Keratinocyte (primary cell): ENCODE data around the gene SZT2.

ENCODE experiments used
- EZH2 ChIP-seq: IDR thresholded peaks from one replicate; pipeline ENCODE4 v1.6.1; 2012; ENCODE audit warnings: inconsistent platforms, mild to moderate bottlenecking, low read length, moderate library complexity
- TF ChIP-seq, protein P1 (sequence below), 3 experiments: IDR thresholded peaks in 1 of 3; conservative IDR thresholded peaks in 1 of 3; optimal IDR thresholded peaks in 1 of 3; 2 replicates in 2 of 3; 3 replicates in 1 of 3; pipeline versions ENCODE3 to v1.5.1; 2011; ENCODE audit warnings: low read length in 3 of 3, mild to moderate bottlenecking in 3 of 3, moderate library complexity in 2 of 3, control low read depth in 1 of 3, inconsistent platforms in 1 of 3; ENCODE audit not compliant: insufficient read depth in 2 of 3; ENCODE audit errors: extremely low read depth in 1 of 3

DNA sequence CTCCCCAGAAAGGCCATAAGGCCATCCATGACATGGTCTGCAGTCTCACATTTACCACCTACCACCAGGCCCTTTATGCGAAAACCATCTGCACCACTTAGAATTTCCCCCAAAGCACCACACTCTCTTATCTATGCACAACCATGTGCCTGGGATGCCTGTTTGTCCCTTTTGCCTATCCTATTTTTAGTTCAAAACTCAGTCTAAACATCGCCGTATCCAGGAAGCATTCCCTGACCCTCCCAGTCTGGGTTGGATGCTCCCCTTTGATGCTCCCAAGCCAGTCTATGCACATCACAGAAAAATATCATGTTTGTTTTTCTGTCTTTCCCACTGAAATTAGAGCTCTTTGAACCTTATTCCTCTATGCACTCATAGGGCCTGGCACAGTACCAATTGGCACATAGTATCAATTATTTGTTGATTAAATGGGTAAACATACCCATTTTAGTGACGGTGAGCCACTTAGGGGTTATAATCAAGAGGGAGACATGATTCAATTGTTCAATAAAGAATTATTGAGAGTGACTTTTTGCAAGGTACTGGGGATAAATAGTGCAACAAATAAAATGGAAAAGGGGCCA is 45.3 kb upstream of the SZT2 start:
- TF ChIP-seq, protein P1, sequence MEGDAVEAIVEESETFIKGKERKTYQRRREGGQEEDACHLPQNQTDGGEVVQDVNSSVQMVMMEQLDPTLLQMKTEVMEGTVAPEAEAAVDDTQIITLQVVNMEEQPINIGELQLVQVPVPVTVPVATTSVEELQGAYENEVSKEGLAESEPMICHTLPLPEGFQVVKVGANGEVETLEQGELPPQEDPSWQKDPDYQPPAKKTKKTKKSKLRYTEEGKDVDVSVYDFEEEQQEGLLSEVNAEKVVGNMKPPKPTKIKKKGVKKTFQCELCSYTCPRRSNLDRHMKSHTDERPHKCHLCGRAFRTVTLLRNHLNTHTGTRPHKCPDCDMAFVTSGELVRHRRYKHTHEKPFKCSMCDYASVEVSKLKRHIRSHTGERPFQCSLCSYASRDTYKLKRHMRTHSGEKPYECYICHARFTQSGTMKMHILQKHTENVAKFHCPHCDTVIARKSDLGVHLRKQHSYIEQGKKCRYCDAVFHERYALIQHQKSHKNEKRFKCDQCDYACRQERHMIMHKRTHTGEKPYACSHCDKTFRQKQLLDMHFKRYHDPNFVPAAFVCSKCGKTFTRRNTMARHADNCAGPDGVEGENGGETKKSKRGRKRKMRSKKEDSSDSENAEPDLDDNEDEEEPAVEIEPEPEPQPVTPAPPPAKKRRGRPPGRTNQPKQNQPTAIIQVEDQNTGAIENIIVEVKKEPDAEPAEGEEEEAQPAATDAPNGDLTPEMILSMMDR (optimal IDR thresholded peaks at IDR 0.05 in 1 of 3, IDR thresholded peaks at IDR 0.05 in 1 of 3, conservative IDR thresholded peaks at IDR 0.05 in 1 of 3; ENCODE audit: extremely low read depth in 1 of 3, insufficient read depth in 2 of 3, low read length in 3 of 3): no peak
- TF ChIP-seq EZH2: no peak
